GM19463 (cell line): Measurements from ENCODE around the gene HES5.

Source experiments
- ATAC-seq: cut with Tn5 transposase; IDR thresholded peaks from one replicate; pipeline ENCODE4 v1.9.1; 2021; ENCODE audit warnings: mild to moderate bottlenecking, moderate library complexity; ENCODE audit not compliant: unreplicated experiment

HES5 gene

GRCh38 chr1:2547210-2548067, 17.4 kb upstream of the HES5 start:
- ATAC-seq = no peak

DNA sequence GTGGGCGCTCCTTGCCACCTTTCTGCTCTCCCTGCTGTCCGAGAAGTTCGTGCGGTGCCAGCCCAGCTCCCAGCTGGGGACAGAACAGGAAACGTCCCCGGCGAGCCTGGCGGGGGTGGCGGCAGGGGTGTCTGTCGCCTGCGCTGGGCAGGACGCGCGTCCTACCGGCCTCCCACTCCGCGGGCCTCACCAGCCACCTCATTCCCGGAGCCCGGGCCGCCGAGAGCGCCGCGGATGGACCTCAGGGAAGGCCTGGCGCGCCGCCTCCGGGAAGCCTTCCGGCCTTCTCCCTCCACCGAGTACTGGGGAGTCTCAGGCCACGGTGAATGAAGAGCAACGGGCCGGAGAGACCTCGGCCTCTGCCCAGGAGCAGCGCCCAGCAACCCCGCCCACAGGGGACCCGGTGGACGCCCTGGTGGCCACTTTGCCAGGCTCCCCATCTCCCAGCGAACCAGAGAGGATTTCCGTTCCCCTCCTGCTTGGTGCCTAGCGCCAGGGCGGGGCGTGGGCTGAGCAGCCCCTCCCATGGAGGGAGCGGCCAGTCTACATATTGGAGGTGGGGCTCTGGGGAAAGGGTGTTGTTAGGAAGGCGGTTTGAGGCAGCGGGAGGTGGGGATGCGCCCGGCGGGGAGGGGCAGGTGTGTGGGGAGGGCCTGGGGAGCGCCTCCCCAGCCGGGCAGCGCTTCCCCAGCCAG, 16.6 kb upstream of the HES5 start:
- ATAC-seq = peak; percentile 33

DNA sequence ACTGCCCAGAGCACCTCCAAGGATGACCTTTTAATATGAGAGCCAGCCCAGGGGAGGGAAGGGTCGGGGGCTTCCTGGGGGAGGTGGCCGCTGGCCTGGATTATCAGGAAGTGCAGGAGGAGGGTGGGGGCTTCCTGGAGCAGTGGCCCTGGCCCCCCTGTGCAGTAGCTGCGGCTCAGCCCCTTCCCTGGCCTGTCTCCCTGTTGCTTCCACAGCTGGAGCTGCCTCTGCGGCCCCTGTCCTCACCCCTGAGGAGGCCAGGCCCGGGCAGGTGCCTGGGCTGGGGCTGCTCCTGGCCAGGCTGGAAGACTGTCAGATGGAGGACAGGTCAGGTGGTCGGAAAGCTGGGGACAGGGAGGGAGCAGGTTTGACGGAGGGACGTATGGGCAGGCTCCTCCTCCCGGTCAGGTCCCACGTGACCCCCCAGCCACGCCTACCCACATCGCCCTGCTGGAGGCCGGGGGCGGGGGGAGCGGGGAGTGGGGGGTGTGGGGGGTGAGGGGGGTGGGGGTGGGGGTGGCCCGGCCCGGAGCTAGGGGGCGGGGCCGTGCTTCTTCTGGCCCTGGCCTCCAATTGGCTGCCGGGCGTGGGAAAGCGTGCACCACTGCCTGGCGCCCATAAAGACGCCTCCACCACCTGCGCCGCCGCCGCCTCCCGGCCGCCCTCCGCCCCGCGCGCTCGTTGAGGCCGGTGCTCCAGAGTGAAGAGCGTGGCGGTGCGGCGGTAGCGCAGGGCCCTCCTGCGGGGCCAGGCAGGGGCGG, 15.9 kb upstream of the HES5 start:
- ATAC-seq = peak; percentile 45

- ATAC-seq = no peak
Observed at GRCh38 chr1:2544875-2545640, 15.0 kb upstream of the HES5 start.

GRCh38 chr1:2544093-2544874, 14.2 kb upstream of the HES5 start:
- ATAC-seq = no peak

GRCh38 chr1:2543543-2544092, 13.6 kb upstream of the HES5 start:
- no peak for ATAC-seq

GRCh38 chr1:2542246-2542915, 12.3 kb upstream of the HES5 start:
- ATAC-seq = no peak

GRCh38 chr1:2541619-2542245, 11.7 kb upstream of the HES5 start:
- no peak for ATAC-seq

- no peak for ATAC-seq
Observed at GRCh38 chr1:2540816-2541492, 10.9 kb upstream of the HES5 start.

- no peak for ATAC-seq
Observed at GRCh38 chr1:2539312-2539907, 9.3 kb upstream of the HES5 start.

- no peak for ATAC-seq
Observed at GRCh38 chr1:2538872-2539271, 8.8 kb upstream of the HES5 start.

- ATAC-seq = no peak
Observed at GRCh38 chr1:2538376-2538775, 8.3 kb upstream of the HES5 start.

DNA sequence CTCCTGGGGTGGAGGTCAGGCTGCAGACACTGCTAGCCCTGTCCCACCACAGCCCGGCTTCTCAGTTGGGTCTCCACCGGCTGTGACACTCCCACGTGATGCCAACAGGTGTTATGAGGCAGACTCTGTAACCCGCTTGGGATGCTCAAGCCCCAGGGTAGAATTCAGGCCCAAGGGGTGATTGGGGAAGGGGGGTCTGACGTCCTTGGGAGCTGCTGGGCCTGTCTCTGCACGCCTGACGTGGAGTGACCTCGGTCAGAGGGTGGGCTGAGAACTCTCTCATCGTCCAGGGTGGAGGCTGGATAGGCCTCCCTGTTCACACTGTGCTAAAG, 7.7 kb upstream of the HES5 start:
- ATAC-seq = no peak

DNA sequence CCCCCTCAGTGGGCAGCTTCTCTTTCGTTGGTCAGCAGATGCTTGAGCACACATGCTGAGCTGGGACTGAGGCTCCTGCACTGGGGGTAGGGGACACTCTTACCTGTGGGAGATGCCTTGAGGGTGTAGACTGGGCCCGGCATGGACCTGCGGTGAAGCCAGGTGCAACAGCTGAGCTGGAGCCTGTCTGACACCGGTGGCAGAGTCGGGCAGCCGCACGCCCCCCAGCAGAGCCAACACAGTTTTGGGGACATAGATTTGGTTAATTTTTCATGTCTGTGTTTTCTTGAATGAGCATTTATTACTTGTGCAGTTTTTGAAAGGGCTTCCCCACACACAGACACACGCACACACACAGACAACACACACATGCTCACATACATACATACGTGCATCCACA, 5.9 kb upstream of the HES5 start:
- no peak for ATAC-seq

GRCh38 chr1:2535455-2535854, 5.4 kb upstream of the HES5 start:
- no peak for ATAC-seq

GRCh38 chr1:2534687-2535441, 4.8 kb upstream of the HES5 start:
- ATAC-seq = no peak

DNA sequence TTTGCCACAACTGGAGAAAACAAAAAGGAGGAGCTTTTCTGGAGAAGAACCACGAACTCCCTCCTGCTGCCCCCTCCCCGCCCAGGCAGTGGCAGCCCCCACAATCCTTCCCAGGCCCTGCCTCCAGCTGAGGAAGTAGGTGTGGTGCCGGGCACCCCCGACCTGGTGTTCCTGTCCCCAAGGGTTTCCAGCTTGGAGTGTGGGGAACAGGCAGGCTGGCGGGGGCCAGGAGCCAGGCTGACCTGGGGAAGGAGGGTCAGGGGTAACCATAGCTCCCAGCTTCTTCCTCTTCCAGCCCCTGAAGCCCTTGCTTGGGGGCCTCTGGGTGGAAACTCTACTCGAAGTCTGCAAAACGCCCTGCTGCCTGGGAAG, 4.2 kb upstream of the HES5 start:
- ATAC-seq = no peak
